Chondrocyte (in vitro differentiated cells): ENCODE results near the gene LIMK1. TPM values are rescaled to one million over a fixed set of nuclear protein-coding genes. Genes with fewer than 3 reads are reported as not detected.
A peak's percentile ranks its signal among the peaks of the same experiment; 100 is the strongest.

Experiments
- DNase-seq: peaks from one replicate; pipeline ENCODE4 v3.0.0; 2021; ENCODE audit warnings: mixed read lengths, low spot score
- H3K27ac Mint-ChIP-seq: one replicate; pipeline ENCODE4 v1.8.0; 2021; ENCODE audit warnings: mild to moderate bottlenecking, moderate library complexity, mixed read lengths; ENCODE audit not compliant: unreplicated experiment
- H3K27me3 Mint-ChIP-seq: 2 replicates; pipeline ENCODE4 v1.8.0; 2021; ENCODE audit warnings: low read depth, mixed read lengths
- H3K36me3 Mint-ChIP-seq: 2 replicates; pipeline ENCODE4 v1.8.0; 2021; ENCODE audit warnings: low read depth, mixed read lengths
- H3K4me1 Mint-ChIP-seq: 2 replicates; pipeline ENCODE4 v1.8.0; 2021; ENCODE audit warnings: low read depth, mild to moderate bottlenecking, mixed read lengths
- H3K4me3 Mint-ChIP-seq: one replicate; pipeline ENCODE4 v1.8.0; 2021; ENCODE audit warnings: mild to moderate bottlenecking, moderate library complexity, mixed read lengths; ENCODE audit not compliant: unreplicated experiment
- H3K9me3 Mint-ChIP-seq: 2 replicates; pipeline ENCODE4 v1.8.0; 2021; ENCODE audit warnings: low read depth, mixed read lengths
- CTCF ChIP-seq: fragments of 200-600 bp; sonication (generic); IDR thresholded peaks from 2 replicates; pipeline ENCODE4 v1.5.0; 2021; ENCODE audit warnings: antibody characterized with exemption, mild to moderate bottlenecking, moderate library complexity
- total RNA-seq: library from RNA; stranded (reverse); gene quantifications from 3 replicates; pipeline ENCODE4 v1.2.1, GENCODE V29; 2021

Gene LIMK1
- total RNA-seq, 1 donor from 2014 or later, result 41.5 TPM

GRCh38 chr7:74078461-74078860 is 5.1 kb upstream of the LIMK1 start:
- peak overlapping the region; percentile 97 for H3K27ac Mint-ChIP-seq
- H3K9me3 Mint-ChIP-seq, result no peaks in the 10 kb centered on the region
- no peak for TF ChIP-seq CTCF
- no peak for DNase-seq
- no peak overlapping the region for H3K4me3 Mint-ChIP-seq
- H3K36me3 Mint-ChIP-seq, result no peaks in the 10 kb centered on the region
- peaks cover 21% of the 10 kb centered on the region for H3K4me1 Mint-ChIP-seq
- no peaks in the 10 kb centered on the region for H3K27me3 Mint-ChIP-seq

- Mint-ChIP-seq H3K36me3 (peaks cover 6% of the 10 kb centered on the region), H3K9me3 (no peaks in the 10 kb centered on the region), H3K4me3 (no peak overlapping the region), H3K4me1 (peaks cover 34% of the 10 kb centered on the region), H3K27ac (no peak overlapping the region), H3K27me3 (no peaks in the 10 kb centered on the region)
- no peak for DNase-seq
- TF ChIP-seq CTCF, result no peak
Measured at GRCh38 chr7:74082770-74083116, 861 bp upstream of the LIMK1 start.

GRCh38 chr7:74083928-74084721 is 521 bp downstream of the LIMK1 start:
- Mint-ChIP-seq H3K9me3 (no peaks in the 10 kb centered on the region), H3K4me3 (peak overlapping the region; percentile 79), H3K27me3 (no peaks in the 10 kb centered on the region), H3K4me1 (peaks cover 25% of the 10 kb centered on the region), H3K36me3 (peaks cover 6% of the 10 kb centered on the region), H3K27ac (peak overlapping the region; percentile 68)
- TF ChIP-seq CTCF, result no peak
- no peak for DNase-seq

- Mint-ChIP-seq H3K36me3 (peaks cover 9% of the 10 kb centered on the region), H3K27ac (peak overlapping the region; percentile 68), H3K4me3 (peak overlapping the region; percentile 79), H3K27me3 (no peaks in the 10 kb centered on the region), H3K4me1 (peaks cover 20% of the 10 kb centered on the region), H3K9me3 (no peaks in the 10 kb centered on the region)
- DNase-seq, result no peak
- no peak for TF ChIP-seq CTCF
Measured at GRCh38 chr7:74084722-74085578, 1.3 kb downstream of the LIMK1 start.

- H3K9me3 Mint-ChIP-seq, result no peaks in the 10 kb centered on the region
- peaks cover 27% of the 10 kb centered on the region for H3K4me1 Mint-ChIP-seq
- no peak overlapping the region for H3K4me3 Mint-ChIP-seq
- no peak overlapping the region for H3K27ac Mint-ChIP-seq
- H3K36me3 Mint-ChIP-seq, result peaks cover 9% of the 10 kb centered on the region
- TF ChIP-seq CTCF, result no peak
- DNase-seq, result no peak
- H3K27me3 Mint-ChIP-seq, result no peaks in the 10 kb centered on the region
Measured at GRCh38 chr7:74087791-74088453, 4.3 kb downstream of the LIMK1 start.
